Parathyroid adenoma (tissue), 2 donors: ENCODE data around the gene TAB3.

Experiments
- H2AFZ ChIP-seq: fragments of 300-600 bp; sonication (generic); one replicate; pipeline ENCODE4 v1.7.0; 2017; ENCODE audit warnings: antibody characterized with exemption, mild to moderate bottlenecking
- H3K27ac ChIP-seq: fragments of 300-600 bp; sonication (generic); one replicate; pipeline ENCODE4 v1.7.0; 2017
- H3K27me3 ChIP-seq: fragments of 300-600 bp; sonication (generic); one replicate; pipeline ENCODE4 v1.7.0; 2017; ENCODE audit warnings: low read length; ENCODE audit not compliant: control insufficient read depth, insufficient read depth
- H3K36me3 ChIP-seq: fragments of 300-600 bp; sonication (generic); one replicate; pipeline ENCODE4 v1.7.0; 2017; ENCODE audit warnings: low read length; ENCODE audit not compliant: control insufficient read depth, insufficient read depth
- H3K4me1 ChIP-seq: fragments of 300-600 bp; sonication (generic); one replicate; pipeline ENCODE4 v1.7.0; 2017; ENCODE audit warnings: control low read depth
- H3K4me2 ChIP-seq: fragments of 300-600 bp; sonication (generic); one replicate; pipeline ENCODE4 v1.7.0; 2017; ENCODE audit warnings: low read length
- H3K4me3 ChIP-seq: fragments of 300-600 bp; sonication (generic); one replicate; pipeline ENCODE4 v1.7.0; 2017; ENCODE audit warnings: low read depth, low read length
- H3K79me2 ChIP-seq: fragments of 300-600 bp; sonication (generic); one replicate; pipeline ENCODE4 v1.7.0; 2017; ENCODE audit warnings: control low read depth
- H3K9ac ChIP-seq: fragments of 300-600 bp; sonication (generic); one replicate; pipeline ENCODE4 v1.7.0; 2017; ENCODE audit warnings: mild to moderate bottlenecking
- H3K9me3 ChIP-seq: fragments of 300-600 bp; sonication (generic); one replicate; pipeline ENCODE4 v1.7.0; 2017; ENCODE audit warnings: low read length; ENCODE audit not compliant: control insufficient read depth
- TF ChIP-seq, protein P1 (sequence below): fragments of 300-600 bp; sonication (generic); IDR thresholded peaks from one replicate; pipeline ENCODE4 v1.7.0; 2017; ENCODE audit warnings: antibody characterized with exemption, mild to moderate bottlenecking
- donor health status: primary hyperparathyroidism.

TAB3 gene

DNA sequence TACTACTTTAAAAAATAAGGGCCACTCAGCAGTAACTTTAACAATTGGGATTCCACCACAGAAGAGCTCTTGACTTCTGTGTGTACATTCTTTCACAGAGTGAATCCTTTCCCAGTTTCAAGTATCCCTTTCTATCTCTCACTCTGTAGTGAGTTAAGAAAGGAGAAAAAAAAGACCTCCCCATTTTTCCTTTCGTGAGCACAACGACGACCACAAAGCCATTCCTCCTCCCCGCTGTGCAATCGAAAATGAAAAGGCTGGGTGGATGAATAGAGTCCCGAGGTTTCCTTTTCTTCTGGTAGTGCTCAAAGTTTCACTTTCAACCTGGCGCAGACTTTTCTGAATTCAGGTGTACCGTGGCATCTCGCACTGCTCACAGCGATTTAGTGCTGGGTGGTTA, 58.0 kb downstream of the TAB3 start:
- H3K36me3 ChIP-seq = no peaks in the 10 kb centered on the region
- H3K27ac ChIP-seq = no peak overlapping the region
- H3K4me2 ChIP-seq = no peak overlapping the region
- no peaks in the 10 kb centered on the region for H3K27me3 ChIP-seq
- no peak overlapping the region for H3K9ac ChIP-seq
- no peaks in the 10 kb centered on the region for H3K4me1 ChIP-seq
- H2AFZ ChIP-seq = no peak overlapping the region
- H3K79me2 ChIP-seq = no peaks in the 10 kb centered on the region
- TF ChIP-seq, protein P1, sequence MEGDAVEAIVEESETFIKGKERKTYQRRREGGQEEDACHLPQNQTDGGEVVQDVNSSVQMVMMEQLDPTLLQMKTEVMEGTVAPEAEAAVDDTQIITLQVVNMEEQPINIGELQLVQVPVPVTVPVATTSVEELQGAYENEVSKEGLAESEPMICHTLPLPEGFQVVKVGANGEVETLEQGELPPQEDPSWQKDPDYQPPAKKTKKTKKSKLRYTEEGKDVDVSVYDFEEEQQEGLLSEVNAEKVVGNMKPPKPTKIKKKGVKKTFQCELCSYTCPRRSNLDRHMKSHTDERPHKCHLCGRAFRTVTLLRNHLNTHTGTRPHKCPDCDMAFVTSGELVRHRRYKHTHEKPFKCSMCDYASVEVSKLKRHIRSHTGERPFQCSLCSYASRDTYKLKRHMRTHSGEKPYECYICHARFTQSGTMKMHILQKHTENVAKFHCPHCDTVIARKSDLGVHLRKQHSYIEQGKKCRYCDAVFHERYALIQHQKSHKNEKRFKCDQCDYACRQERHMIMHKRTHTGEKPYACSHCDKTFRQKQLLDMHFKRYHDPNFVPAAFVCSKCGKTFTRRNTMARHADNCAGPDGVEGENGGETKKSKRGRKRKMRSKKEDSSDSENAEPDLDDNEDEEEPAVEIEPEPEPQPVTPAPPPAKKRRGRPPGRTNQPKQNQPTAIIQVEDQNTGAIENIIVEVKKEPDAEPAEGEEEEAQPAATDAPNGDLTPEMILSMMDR = no peak
- no peak overlapping the region for H3K4me3 ChIP-seq
- H3K9me3 ChIP-seq = no peaks in the 10 kb centered on the region

DNA sequence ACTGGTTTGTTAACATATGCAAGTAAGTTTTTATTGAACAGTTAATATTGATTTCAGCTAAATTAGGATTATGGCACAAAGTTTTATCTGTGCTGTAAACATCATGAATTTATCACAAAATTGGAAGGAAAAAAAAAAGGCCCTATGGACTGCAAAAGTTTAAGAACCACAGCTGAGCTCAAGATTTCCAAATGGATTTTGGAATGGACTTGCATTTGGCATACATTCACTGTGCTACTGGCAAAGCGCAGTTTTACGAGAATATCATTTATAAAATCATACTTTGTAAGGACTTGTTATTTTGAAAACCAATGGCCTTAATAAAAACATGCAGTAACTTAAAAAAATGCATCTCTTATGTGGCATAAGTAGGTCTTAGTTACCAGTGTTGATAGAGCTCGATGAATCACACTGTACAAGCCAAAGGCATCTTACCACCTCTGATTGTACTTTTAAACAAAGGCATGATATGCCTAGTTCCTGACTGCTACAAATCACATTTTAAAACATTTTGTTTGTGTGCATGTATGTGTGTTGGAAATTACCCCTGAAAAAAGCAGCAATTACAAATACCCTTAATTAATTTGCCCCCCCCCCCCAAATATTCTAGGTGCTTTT, 58.6 kb downstream of the TAB3 start:
- H3K27me3 ChIP-seq = no peaks in the 10 kb centered on the region
- H3K9ac ChIP-seq = no peak overlapping the region
- no peak overlapping the region for H3K4me3 ChIP-seq
- no peaks in the 10 kb centered on the region for H3K9me3 ChIP-seq
- no peaks in the 10 kb centered on the region for H3K36me3 ChIP-seq
- no peaks in the 10 kb centered on the region for H3K79me2 ChIP-seq
- no peak overlapping the region for H2AFZ ChIP-seq
- H3K4me1 ChIP-seq = no peaks in the 10 kb centered on the region
- H3K4me2 ChIP-seq = no peak overlapping the region
- H3K27ac ChIP-seq = no peak overlapping the region
- TF ChIP-seq, protein P1 = no peak

DNA sequence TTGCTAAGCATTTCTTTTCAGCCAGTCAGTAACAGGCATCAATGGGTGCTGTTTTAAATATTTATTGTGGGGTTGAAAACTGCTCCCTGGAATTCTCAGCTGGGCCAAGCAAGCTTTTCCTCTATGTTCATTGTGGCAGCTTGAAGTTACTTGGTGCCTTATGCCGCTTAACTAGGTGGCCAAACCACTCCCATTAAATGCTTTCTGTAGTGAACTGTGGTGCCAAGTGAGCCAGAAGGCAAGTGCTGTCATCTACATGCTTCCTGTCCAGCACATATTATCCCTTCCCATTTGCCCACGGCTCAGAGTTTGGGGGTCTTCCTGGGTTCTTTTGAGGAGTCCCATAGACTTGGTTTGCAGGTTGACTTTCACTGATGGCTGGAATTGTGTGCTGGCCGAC, 64.8 kb downstream of the TAB3 start:
- H3K27ac ChIP-seq = no peak overlapping the region
- no peaks in the 10 kb centered on the region for H3K27me3 ChIP-seq
- no peaks in the 10 kb centered on the region for H3K4me1 ChIP-seq
- no peak overlapping the region for H3K4me2 ChIP-seq
- no peak overlapping the region for H3K4me3 ChIP-seq
- TF ChIP-seq, protein P1 = no peak
- H2AFZ ChIP-seq = no peak overlapping the region
- H3K36me3 ChIP-seq = no peaks in the 10 kb centered on the region
- no peak overlapping the region for H3K9ac ChIP-seq
- H3K9me3 ChIP-seq = no peaks in the 10 kb centered on the region
- no peaks in the 10 kb centered on the region for H3K79me2 ChIP-seq

DNA sequence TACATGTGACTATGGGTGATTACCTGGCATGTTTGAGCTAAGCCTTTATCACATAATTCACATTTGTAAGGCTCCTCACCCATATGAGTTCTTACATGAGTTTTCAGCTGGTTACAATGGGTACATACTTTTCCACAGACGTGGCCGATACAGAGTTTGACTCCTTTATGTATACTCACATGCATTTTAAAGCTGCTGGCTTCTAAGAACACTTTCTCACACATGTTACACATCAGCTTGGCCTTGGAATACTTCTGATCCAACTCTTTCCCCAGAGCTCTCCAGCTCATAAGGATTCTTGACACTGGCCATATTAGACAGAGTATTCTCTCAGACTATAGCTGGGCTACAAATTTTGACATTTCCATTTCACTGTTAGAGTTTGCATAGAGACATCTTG, 66.3 kb downstream of the TAB3 start:
- no peaks in the 10 kb centered on the region for H3K27me3 ChIP-seq
- no peaks in the 10 kb centered on the region for H3K36me3 ChIP-seq
- no peak overlapping the region for H3K9ac ChIP-seq
- no peaks in the 10 kb centered on the region for H3K79me2 ChIP-seq
- no peak overlapping the region for H3K4me3 ChIP-seq
- H2AFZ ChIP-seq = no peak overlapping the region
- no peaks in the 10 kb centered on the region for H3K4me1 ChIP-seq
- no peak overlapping the region for H3K4me2 ChIP-seq
- no peak overlapping the region for H3K27ac ChIP-seq
- TF ChIP-seq, protein P1 = no peak
- no peaks in the 10 kb centered on the region for H3K9me3 ChIP-seq

DNA sequence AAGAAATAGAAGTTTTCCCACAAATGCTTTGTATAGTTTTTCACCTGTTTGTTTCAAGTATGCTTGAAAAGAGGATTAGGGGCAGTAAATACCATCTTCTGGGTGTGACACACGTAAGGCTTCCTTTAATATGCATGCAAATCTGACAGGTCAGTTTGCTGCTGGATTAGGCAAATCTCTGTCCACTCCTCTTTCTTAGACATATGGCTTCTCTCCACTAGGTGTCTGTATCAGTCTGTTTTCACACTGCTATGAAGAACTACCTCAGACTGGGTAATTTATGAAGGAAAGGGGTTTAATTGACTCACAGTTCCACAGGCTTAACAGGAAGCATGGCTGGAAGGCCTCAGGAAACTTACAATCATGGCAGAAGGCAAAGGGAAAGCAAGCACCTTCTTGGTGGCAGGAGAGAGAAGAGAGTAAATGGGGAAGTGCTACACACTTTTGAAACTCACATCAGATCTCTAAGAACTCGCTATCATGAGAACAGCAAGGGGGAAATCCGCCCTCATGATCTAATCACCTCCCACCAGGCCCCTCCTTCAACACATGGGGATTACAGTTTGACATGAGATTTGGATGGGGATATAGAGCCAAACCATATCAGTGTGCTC, 66.9 kb downstream of the TAB3 start:
- TF ChIP-seq, protein P1 = no peak
- H3K27ac ChIP-seq = no peak overlapping the region
- no peak overlapping the region for H3K4me2 ChIP-seq
- H2AFZ ChIP-seq = no peak overlapping the region
- no peak overlapping the region for H3K9ac ChIP-seq
- H3K79me2 ChIP-seq = no peaks in the 10 kb centered on the region
- no peak overlapping the region for H3K4me3 ChIP-seq
- no peaks in the 10 kb centered on the region for H3K36me3 ChIP-seq
- no peaks in the 10 kb centered on the region for H3K27me3 ChIP-seq
- no peaks in the 10 kb centered on the region for H3K9me3 ChIP-seq
- no peaks in the 10 kb centered on the region for H3K4me1 ChIP-seq
